Endodermal cell (in vitro differentiated cells): Measurements from ENCODE around the gene TMCO6. TPM values are rescaled to one million over a fixed set of nuclear protein-coding genes. Genes with fewer than 3 reads are reported as not detected.
"Not testable (repeated sequence)": the region's sequence is repeated elsewhere in the genome, so short reads cannot be mapped to it uniquely, and the experiment has no call there.

Experiments
- DNase-seq: peaks from one replicate; pipeline ENCODE4 v3.0.0-alpha.2; 2017
- H3K27ac ChIP-seq: 2 replicates; pipeline ENCODE4 v1.5.1; 2013; ENCODE audit warnings: mild to moderate bottlenecking, low read depth, low read length, moderate library complexity
- H3K27me3 ChIP-seq: 2 replicates; pipeline ENCODE4 v1.6.1; 2013; ENCODE audit warnings: mild to moderate bottlenecking, low read length, moderate library complexity; ENCODE audit not compliant: insufficient read depth, control insufficient read depth, poor library complexity, severe bottlenecking
- H3K36me3 ChIP-seq: 2 replicates; pipeline ENCODE4 v1.7.0; 2013; ENCODE audit warnings: mild to moderate bottlenecking, low read length, moderate library complexity; ENCODE audit not compliant: control insufficient read depth, insufficient read depth
- H3K4me1 ChIP-seq: one replicate; pipeline ENCODE4 v1.7.0; 2013; ENCODE audit warnings: low read length; ENCODE audit not compliant: control insufficient read depth, insufficient read depth
- H3K4me3 ChIP-seq: 2 replicates; pipeline ENCODE4 v1.5.1; 2013; ENCODE audit warnings: mild to moderate bottlenecking, low read length, moderate library complexity
- H3K9ac ChIP-seq: 2 replicates; pipeline ENCODE4 v1.6.1; 2013; ENCODE audit warnings: mild to moderate bottlenecking, low read length, moderate library complexity; ENCODE audit not compliant: poor library complexity, severe bottlenecking; ENCODE audit errors: extremely low read depth
- H3K9me3 ChIP-seq: 2 replicates; pipeline ENCODE4 v1.6.1; 2013; ENCODE audit warnings: mild to moderate bottlenecking, low read length, moderate library complexity; ENCODE audit not compliant: control insufficient read depth
- H3K27ac Mint-ChIP-seq: 2 replicates; pipeline ENCODE4 v1.8.0; 2020; ENCODE audit warnings: mixed read lengths
- H3K27me3 Mint-ChIP-seq: 2 replicates; pipeline ENCODE4 v1.8.0; 2021; ENCODE audit warnings: mild to moderate bottlenecking, mixed read lengths; ENCODE audit not compliant: insufficient read depth
- H3K36me3 Mint-ChIP-seq: 2 replicates; pipeline ENCODE4 v1.8.0; 2020; ENCODE audit warnings: low read depth, mixed read lengths
- H3K4me1 Mint-ChIP-seq: 2 replicates; pipeline ENCODE4 v1.8.0; 2020; ENCODE audit warnings: mixed read lengths
- H3K4me3 Mint-ChIP-seq: 2 replicates; pipeline ENCODE4 v1.8.0; 2020; ENCODE audit warnings: mild to moderate bottlenecking, moderate library complexity, mixed read lengths
- H3K9me3 Mint-ChIP-seq: 2 replicates; pipeline ENCODE4 v1.8.0; 2020; ENCODE audit warnings: mild to moderate bottlenecking, mixed read lengths
- WGBS, 2 experiments: methylation state at CpG; one replicate each; pipeline versions ENCODE4 v1.1.5 to v1.1.7; 2013; ENCODE audit warnings: missing lambda C conversion rate in 2 of 2, mixed read lengths in 1 of 2; ENCODE audit not compliant: insufficient coverage in 1 of 2, insufficient read length in 1 of 2; 5-methylcytosine and 5-hydroxymethylcytosine counted together
- total RNA-seq, 2 donors: library from RNA; stranded (reverse); fragmentation: NEBNext Ultra II Directional in 1 of 2; extraction: Animal tissue kit (Norgen Biotek cat#: 25700) in 1 of 2; gene quantifications; 2 replicates in 1 of 2; 3 replicates in 1 of 2; pipeline ENCODE4 v1.2.1, GENCODE V29; 2021
- TF ChIP-seq, protein P1 (sequence below): fragments of 200-600 bp; sonication (generic); conservative IDR thresholded peaks from 2 replicates; pipeline ENCODE4 v1.5.0; 2021; ENCODE audit warnings: antibody characterized with exemption, mild to moderate bottlenecking

Gene TMCO6
- total RNA-seq, 2 donors from 2014 or later = 29.3 to 34.6 TPM

DNA sequence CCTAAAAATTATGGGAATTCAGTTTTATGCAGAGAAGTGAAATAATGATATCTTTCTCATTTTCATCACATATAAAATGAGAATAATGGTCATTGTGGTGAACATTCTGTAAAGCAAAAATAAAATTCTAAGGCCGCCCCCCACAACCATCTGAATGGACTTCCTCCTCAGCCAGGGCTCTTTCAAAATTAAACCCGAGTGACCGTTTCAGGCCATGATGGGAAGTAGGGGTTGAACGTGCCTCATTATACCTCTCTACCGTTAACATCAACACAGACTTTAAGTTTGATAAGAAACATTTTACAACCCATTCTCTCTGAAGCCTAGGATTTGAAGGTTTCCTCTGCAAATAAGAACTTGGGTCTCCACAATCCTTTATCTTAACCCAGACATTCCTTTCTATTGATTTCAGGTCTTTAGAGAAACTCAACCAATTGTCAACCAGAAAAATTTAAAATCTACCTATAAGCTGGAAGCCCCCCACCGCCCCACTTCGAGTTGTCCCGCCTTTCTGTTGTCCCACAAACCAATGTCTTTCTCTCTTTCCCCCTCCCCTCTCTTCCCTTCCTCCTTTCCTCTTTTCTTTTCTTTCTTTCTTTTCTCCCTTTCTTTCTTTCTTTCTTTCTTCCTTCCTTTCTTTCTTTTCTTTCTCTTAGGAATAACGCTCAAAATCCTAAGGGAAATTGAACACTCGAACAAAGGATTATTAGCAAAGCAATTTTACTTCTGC is 1.7 kb upstream of the TMCO6 start:
- Mint-ChIP-seq H3K9me3 (peaks cover 34% of the 10 kb centered on the region), H3K36me3 (peaks cover 15% of the 10 kb centered on the region), H3K27me3 (peaks cover 8% of the 10 kb centered on the region), H3K27ac (peak overlapping the region; percentile 5), H3K4me3 (no peak overlapping the region), H3K4me1 (peaks cover 11% of the 10 kb centered on the region)
- H3K9ac ChIP-seq = no peak overlapping the region
- 94 to 95% methylated on average over 7 to 10 of the region's 10 CpGs for WGBS, 2 experiments
- TF ChIP-seq, protein P1, sequence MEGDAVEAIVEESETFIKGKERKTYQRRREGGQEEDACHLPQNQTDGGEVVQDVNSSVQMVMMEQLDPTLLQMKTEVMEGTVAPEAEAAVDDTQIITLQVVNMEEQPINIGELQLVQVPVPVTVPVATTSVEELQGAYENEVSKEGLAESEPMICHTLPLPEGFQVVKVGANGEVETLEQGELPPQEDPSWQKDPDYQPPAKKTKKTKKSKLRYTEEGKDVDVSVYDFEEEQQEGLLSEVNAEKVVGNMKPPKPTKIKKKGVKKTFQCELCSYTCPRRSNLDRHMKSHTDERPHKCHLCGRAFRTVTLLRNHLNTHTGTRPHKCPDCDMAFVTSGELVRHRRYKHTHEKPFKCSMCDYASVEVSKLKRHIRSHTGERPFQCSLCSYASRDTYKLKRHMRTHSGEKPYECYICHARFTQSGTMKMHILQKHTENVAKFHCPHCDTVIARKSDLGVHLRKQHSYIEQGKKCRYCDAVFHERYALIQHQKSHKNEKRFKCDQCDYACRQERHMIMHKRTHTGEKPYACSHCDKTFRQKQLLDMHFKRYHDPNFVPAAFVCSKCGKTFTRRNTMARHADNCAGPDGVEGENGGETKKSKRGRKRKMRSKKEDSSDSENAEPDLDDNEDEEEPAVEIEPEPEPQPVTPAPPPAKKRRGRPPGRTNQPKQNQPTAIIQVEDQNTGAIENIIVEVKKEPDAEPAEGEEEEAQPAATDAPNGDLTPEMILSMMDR = no peak
- peaks cover 17% of the 10 kb centered on the region for H3K27me3 ChIP-seq
- H3K4me3 ChIP-seq = peak overlapping the region; percentile 47
- H3K9me3 ChIP-seq = peaks cover 13% of the 10 kb centered on the region
- peaks cover 7% of the 10 kb centered on the region for H3K4me1 ChIP-seq
- DNase-seq = no peak
- H3K27ac ChIP-seq = no peak overlapping the region
- H3K36me3 ChIP-seq = peaks cover 6% of the 10 kb centered on the region

DNA sequence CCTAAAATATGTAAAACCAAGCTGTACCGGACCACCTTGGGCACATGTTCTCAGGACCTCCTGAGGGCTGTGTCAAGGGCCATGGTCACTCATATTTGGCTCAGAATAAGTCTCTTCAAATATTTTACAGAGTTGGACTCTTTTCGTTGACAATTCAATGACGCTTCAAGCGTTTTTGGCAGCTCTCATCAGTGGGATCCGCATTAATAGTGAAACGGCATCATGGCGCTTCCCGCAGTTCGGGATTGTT is 428 bp upstream of the TMCO6 start:
- not testable (repeated sequence) for DNase-seq, H3K4me3 ChIP-seq, H3K27me3 ChIP-seq, H3K4me1 ChIP-seq, H3K27me3 Mint-ChIP-seq, H3K9ac ChIP-seq
- Histone ChIP-seq H3K27ac (peak overlapping the region; percentile 8), H3K36me3 (peaks cover 17% of the 10 kb centered on the region), H3K9me3 (peaks cover 13% of the 10 kb centered on the region)
- Mint-ChIP-seq H3K4me1 (peaks cover 11% of the 10 kb centered on the region), H3K4me3 (peak overlapping the region; percentile 74), H3K36me3 (peaks cover 26% of the 10 kb centered on the region), H3K27ac (peak overlapping the region; percentile 84), H3K9me3 (peaks cover 24% of the 10 kb centered on the region)
- 67 to 74% methylated on average over 9 of the region's 9 CpGs for WGBS, 2 experiments

DNA sequence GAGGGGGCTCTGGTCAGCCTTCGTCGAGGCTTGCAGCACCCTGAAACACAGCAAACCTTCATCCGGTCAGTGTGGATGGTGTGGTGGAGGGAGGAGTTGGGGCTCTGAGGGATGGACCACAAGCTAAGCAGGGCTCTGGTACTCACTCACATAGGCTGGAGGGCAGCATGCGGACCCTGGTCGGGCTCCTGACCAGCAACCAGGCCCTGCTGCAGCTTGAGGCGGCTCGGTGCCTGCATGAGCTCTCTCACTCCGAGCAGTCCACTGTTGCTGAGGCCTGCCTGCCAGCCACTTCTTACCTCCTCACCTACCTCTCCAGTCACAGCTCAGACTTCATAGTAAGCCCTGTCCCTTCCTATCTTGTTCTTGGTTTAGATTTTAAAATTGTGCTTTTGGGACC is 2.5 kb downstream of the TMCO6 start:
- Mint-ChIP-seq H3K36me3 (peaks cover 48% of the 10 kb centered on the region), H3K4me3 (no peak overlapping the region), H3K9me3 (peaks cover 19% of the 10 kb centered on the region), H3K27ac (no peak overlapping the region), H3K4me1 (peaks cover 14% of the 10 kb centered on the region), H3K27me3 (no peaks in the 10 kb centered on the region)
- no peaks in the 10 kb centered on the region for H3K27me3 ChIP-seq
- no peak overlapping the region for H3K27ac ChIP-seq
- H3K9ac ChIP-seq = no peak overlapping the region
- H3K4me3 ChIP-seq = no peak overlapping the region
- peaks cover 7% of the 10 kb centered on the region for H3K4me1 ChIP-seq
- 91 to 94% methylated on average over 3 to 8 of the region's 8 CpGs for WGBS, 2 experiments
- H3K36me3 ChIP-seq = peaks cover 42% of the 10 kb centered on the region
- H3K9me3 ChIP-seq = peaks cover 13% of the 10 kb centered on the region
- TF ChIP-seq, protein P1 = no peak
- DNase-seq = no peak

DNA sequence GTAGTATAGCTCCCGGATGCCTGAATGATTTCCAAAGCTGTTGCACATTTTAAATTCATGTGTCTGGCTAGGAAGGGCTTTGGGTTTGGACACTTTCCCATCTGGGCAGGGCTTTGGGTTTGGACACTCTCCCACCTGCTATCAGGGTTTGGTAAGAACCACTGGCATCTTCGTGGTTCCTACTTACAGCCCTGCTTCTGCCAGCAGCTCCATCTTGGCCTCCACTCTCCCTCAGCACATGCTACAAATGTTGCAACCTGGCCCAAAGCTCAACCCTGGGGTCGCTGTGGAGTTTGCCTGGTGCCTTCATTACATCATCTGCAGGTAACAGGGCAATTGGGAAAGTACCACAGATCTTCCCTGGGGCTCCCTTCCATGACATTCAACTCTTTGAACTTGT is 3.5 kb downstream of the TMCO6 start:
- peaks cover 4% of the 10 kb centered on the region for H3K9me3 ChIP-seq
- DNase-seq = no peak
- H3K4me3 Mint-ChIP-seq = no peak overlapping the region
- peaks cover 48% of the 10 kb centered on the region for H3K36me3 Mint-ChIP-seq
- H3K9me3 Mint-ChIP-seq = peaks cover 12% of the 10 kb centered on the region
- 86 to 93% methylated on average over 2 to 3 of the region's 3 CpGs for WGBS, 2 experiments
- peaks cover 7% of the 10 kb centered on the region for H3K4me1 ChIP-seq
- TF ChIP-seq, protein P1 = no peak
- no peak overlapping the region for H3K27ac ChIP-seq
- H3K4me1 Mint-ChIP-seq = peaks cover 16% of the 10 kb centered on the region
- no peaks in the 10 kb centered on the region for H3K27me3 Mint-ChIP-seq
- no peak overlapping the region for H3K9ac ChIP-seq
- no peaks in the 10 kb centered on the region for H3K27me3 ChIP-seq
- no peak overlapping the region for H3K4me3 ChIP-seq
- H3K36me3 ChIP-seq = peaks cover 42% of the 10 kb centered on the region
- no peak overlapping the region for H3K27ac Mint-ChIP-seq
